ENCODE data around the gene ANXA4. TPM values are rescaled to one million over a fixed set of nuclear protein-coding genes. Genes with fewer than 3 reads are reported as not detected.

The ANXA4 gene
- 7.8 TPM for total RNA-seq

GRCh38 chr2:69741575-69742321 lies at the start of gene ANXA4:
Gene ANXA4 (plus strand): TSS chr2:69742134. CDS start chr2:69781566, 39,432 bp downstream.

GRCh38 chr2:69829256-69830044 lies 87.5 kb downstream of the ANXA4 start, which contains the start of gene GMCL1:
Gene GMCL1 (plus strand): TSS chr2:69829660. CDS start chr2:69829893, 233 bp downstream.

Small RNA genes lying within 50 kb of the gene (small RNA-seq; reads per million reads assigned to genes)
- gene RPL23AP92 = not detected

Other genes with a start within 250 kb of the ANXA4 start
- 46.4 TPM for gene AAK1, start 98.4 kb upstream of the ANXA4 start, total RNA-seq
- gene GMCL1, start 87.5 kb downstream of the ANXA4 start, total RNA-seq = 14.3 TPM
- gene SNRNP27, start 151.8 kb downstream of the ANXA4 start, total RNA-seq = 54.4 TPM
- 16.1 TPM for gene MXD1, start 173.0 kb downstream of the ANXA4 start, total RNA-seq
- gene ASPRV1, start 219.5 kb downstream of the ANXA4 start, total RNA-seq = 3.0 TPM